HK-2 (cell line): ENCODE measurements around the gene EFHC1.
"Not testable (repeated sequence)": the region's sequence is repeated elsewhere in the genome, so short reads cannot be mapped to it uniquely, and the experiment has no call there.

Source experiments
- DNase-seq: peaks from one replicate; pipeline ENCODE4 v3.0.0-alpha.2; 2018; ENCODE audit not compliant: unreplicated experiment

EFHC1 gene

GRCh38 chr6:52419809-52420667 lies at the start of gene EFHC1:
TSS of gene EFHC1 (plus strand) at chr6:52420342. CDS start at chr6:52420411, 69 bp downstream.
- peak; percentile 99 for DNase-seq

GRCh38 chr6:52371656-52372191 lies 48.4 kb upstream of the EFHC1 start:
- DNase-seq: no peak

- no peak for DNase-seq
Observed at GRCh38 chr6:52373151-52373690, 46.9 kb upstream of the EFHC1 start.

GRCh38 chr6:52374247-52374646 lies 45.9 kb upstream of the EFHC1 start:
- no peak for DNase-seq

GRCh38 chr6:52375780-52376556 lies 44.2 kb upstream of the EFHC1 start:
- no peak for DNase-seq

GRCh38 chr6:52376763-52377162 lies 43.4 kb upstream of the EFHC1 start:
- no peak for DNase-seq

- no peak for DNase-seq
Observed at GRCh38 chr6:52377538-52378221, 42.5 kb upstream of the EFHC1 start.

- no peak for DNase-seq
Observed at GRCh38 chr6:52381249-52381648, 38.9 kb upstream of the EFHC1 start.

- DNase-seq: no peak
Observed at GRCh38 chr6:52384145-52384766, 35.9 kb upstream of the EFHC1 start.

GRCh38 chr6:52385074-52385473 lies 35.1 kb upstream of the EFHC1 start:
- no peak for DNase-seq

- DNase-seq: not testable (repeated sequence)
Observed at GRCh38 chr6:52388119-52388518, 32.0 kb upstream of the EFHC1 start.

GRCh38 chr6:52388790-52389189 lies 31.4 kb upstream of the EFHC1 start:
- DNase-seq: no peak

- no peak for DNase-seq
Observed at GRCh38 chr6:52389264-52389625, 30.9 kb upstream of the EFHC1 start.

GRCh38 chr6:52389626-52390360 lies 30.3 kb upstream of the EFHC1 start:
- peak; percentile 57 for DNase-seq

GRCh38 chr6:52390361-52390727 lies 29.8 kb upstream of the EFHC1 start:
- DNase-seq: peak; percentile 37

- no peak for DNase-seq
Observed at GRCh38 chr6:52391599-52391998, 28.5 kb upstream of the EFHC1 start.

GRCh38 chr6:52392944-52393343 lies 27.2 kb upstream of the EFHC1 start:
- DNase-seq: no peak

- no peak for DNase-seq
Observed at GRCh38 chr6:52393780-52394179, 26.4 kb upstream of the EFHC1 start.

- no peak for DNase-seq
Observed at GRCh38 chr6:52394251-52394666, 25.9 kb upstream of the EFHC1 start.

GRCh38 chr6:52395969-52396368 lies 24.2 kb upstream of the EFHC1 start:
- DNase-seq: no peak
